ENCODE data around the gene RBBP4.
A peak's percentile ranks its signal among the peaks of the same experiment; 100 is the strongest.
"Not testable (repeated sequence)": the region's sequence is repeated elsewhere in the genome, so short reads cannot be mapped to it uniquely, and the experiment has no call there.

Gene RBBP4

DNA sequence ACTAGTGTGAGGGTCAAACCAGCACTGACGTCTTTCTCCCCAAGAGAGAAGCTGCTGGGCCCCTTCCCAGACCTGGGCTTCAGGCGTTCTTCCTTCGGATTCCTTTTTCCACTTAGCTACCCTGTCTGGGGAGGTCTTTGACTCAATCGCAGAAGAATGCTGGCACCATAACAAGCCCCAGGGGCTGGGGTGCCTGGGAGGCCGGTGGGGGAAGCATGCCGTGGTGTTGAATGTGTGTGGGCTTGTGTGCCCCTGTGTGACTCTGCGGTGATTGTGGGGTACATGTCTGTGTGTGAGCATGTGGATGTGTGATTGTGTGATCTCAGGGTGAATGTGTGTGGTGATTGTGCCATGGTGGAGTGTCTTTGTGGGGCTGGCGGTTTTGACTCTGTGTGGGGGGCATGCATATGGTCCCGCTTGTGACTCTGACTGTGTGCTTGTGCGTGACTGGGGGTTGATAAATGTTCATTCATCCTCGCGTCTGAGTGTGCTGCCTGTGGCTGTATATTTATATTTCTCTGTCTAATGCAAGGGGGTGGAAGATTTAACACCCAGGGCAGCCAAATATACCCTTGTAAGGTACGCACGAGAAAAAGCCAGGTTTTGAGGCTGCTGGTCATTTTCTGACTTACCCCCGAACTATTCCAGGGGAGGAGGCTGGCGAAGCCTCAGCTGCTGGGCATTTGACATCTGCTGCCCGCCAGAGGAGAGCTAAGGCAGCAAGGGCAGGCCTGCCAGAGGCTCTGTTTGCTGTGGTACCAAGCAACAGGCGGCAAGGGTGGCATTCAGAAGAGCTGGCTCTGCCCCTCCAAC lies 52.7 kb downstream of the RBBP4 start:
- Mint-ChIP-seq H3K36me3 (ENCODE audit: low read depth) (no peaks in the 10 kb centered on the region), H3K27me3 (ENCODE audit: low read depth, poor library complexity) (peaks cover 25% of the 10 kb centered on the region), H3K27ac (no peak overlapping the region), H3K4me1 (peaks cover 24% of the 10 kb centered on the region), H3K9me3 (no peaks in the 10 kb centered on the region), H3K4me3 (peak overlapping the region; percentile 77)
- no peak for TF ChIP-seq CTCF (IDR thresholded peaks at IDR 0.05)
- DNase-seq = no peak

DNA sequence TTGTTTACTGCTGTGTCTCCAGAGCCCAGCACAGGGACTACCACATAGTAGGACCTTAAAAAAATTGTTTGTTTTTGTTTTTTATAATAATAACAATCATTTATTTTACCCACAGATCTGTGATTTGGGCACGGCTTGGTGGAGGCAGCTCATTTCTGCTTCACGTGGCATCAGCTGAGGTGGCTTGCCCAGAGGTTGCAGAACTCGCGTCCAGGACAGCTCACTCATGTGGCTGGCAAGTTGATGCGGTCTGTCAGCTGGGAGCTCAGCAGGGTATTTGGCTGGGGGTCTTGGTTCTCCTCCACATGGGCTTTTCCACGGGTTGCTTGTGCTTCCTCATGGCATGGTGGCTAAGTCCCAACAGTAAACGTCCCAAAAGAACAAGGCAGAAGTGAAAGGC lies 54.5 kb downstream of the RBBP4 start:
- H3K4me1 Mint-ChIP-seq = peaks cover 32% of the 10 kb centered on the region
- no peaks in the 10 kb centered on the region for H3K36me3 Mint-ChIP-seq (ENCODE audit: low read depth)
- H3K4me3 Mint-ChIP-seq = no peak overlapping the region
- no peaks in the 10 kb centered on the region for H3K9me3 Mint-ChIP-seq
- H3K27me3 Mint-ChIP-seq (ENCODE audit: low read depth, poor library complexity) = peaks cover 19% of the 10 kb centered on the region
- DNase-seq = no peak
- no peak overlapping the region for H3K27ac Mint-ChIP-seq
- TF ChIP-seq CTCF (IDR thresholded peaks at IDR 0.05) = no peak

DNA sequence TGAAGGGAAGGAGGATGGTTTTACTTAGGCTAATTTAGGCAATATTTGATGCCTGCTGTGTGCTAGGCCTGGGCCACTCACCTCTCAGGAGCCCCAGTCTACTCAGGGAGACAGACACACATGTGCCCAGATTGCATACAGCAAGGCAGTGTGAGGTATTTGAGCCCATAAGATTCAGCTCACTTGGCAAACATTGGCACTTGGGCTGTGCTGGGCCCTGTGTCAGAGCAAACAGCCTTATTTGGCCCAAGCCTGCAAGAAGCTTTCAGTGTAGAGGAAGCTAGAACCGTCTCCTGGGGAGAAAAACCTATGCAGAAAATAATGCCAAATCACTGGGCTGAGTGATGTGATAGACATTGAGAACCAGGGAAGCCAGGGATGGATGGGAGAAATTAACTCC lies 55.5 kb downstream of the RBBP4 start:
- Mint-ChIP-seq H3K9me3 (no peaks in the 10 kb centered on the region), H3K27ac (no peak overlapping the region), H3K4me3 (no peak overlapping the region), H3K4me1 (peaks cover 34% of the 10 kb centered on the region), H3K27me3 (ENCODE audit: low read depth, poor library complexity) (peaks cover 15% of the 10 kb centered on the region), H3K36me3 (ENCODE audit: low read depth) (no peaks in the 10 kb centered on the region)
- DNase-seq = no peak
- no peak for TF ChIP-seq CTCF (IDR thresholded peaks at IDR 0.05)

GRCh38 chr1:32709075-32709474 lies 58.1 kb downstream of the RBBP4 start:
- Mint-ChIP-seq H3K36me3 (ENCODE audit: low read depth) (no peaks in the 10 kb centered on the region), H3K9me3 (no peaks in the 10 kb centered on the region)

GRCh38 chr1:32709476-32709875 lies 58.5 kb downstream of the RBBP4 start:
- Mint-ChIP-seq H3K36me3 (ENCODE audit: low read depth) (no peaks in the 10 kb centered on the region), H3K27me3 (ENCODE audit: low read depth, poor library complexity) (peaks cover 4% of the 10 kb centered on the region), H3K4me1 (peaks cover 30% of the 10 kb centered on the region), H3K9me3 (no peaks in the 10 kb centered on the region), H3K27ac (no peak overlapping the region), H3K4me3 (no peak overlapping the region)
- no peak for DNase-seq
- TF ChIP-seq CTCF (IDR thresholded peaks at IDR 0.05) = no peak

More at GRCh38 chr1:32709075-32709474, 58.1 kb downstream of the RBBP4 start:
- Mint-ChIP-seq H3K27me3 (ENCODE audit: low read depth, poor library complexity) (peaks cover 8% of the 10 kb centered on the region), H3K4me3 (no peak overlapping the region), H3K27ac (peak overlapping the region; percentile 54), H3K4me1 (peaks cover 31% of the 10 kb centered on the region)
- no peak for DNase-seq
- no peak for TF ChIP-seq CTCF (IDR thresholded peaks at IDR 0.05)

DNA sequence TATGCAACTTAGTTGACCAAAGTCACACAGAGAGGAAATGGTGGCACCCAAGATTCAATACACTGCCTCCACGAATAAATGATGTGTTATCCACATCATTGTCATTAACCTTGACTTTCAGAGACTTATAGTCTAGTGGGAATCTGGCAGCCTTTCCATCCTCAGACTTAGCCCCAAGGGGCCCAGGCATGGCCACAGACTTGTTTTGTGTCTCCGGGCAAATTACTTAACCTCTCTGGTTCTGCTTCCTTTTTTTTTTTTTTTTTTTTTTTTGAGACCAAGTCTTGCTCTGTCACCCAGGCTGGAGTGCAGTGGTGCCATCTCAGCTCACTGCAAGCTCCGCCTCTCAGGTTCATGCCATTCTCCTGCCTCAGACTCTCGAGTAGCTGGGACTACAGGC lies 60.2 kb downstream of the RBBP4 start:
- DNase-seq; H3K9me3 Mint-ChIP-seq; H3K27me3 Mint-ChIP-seq (ENCODE audit: low read depth, poor library complexity); H3K27ac Mint-ChIP-seq; H3K36me3 Mint-ChIP-seq (ENCODE audit: low read depth); H3K4me3 Mint-ChIP-seq: not testable (repeated sequence)
- peaks cover 31% of the 10 kb centered on the region for H3K4me1 Mint-ChIP-seq

Measured in nephron progenitor cell (in vitro differentiated cells).